Measurements from ENCODE around the gene KIF3C.

DNA sequence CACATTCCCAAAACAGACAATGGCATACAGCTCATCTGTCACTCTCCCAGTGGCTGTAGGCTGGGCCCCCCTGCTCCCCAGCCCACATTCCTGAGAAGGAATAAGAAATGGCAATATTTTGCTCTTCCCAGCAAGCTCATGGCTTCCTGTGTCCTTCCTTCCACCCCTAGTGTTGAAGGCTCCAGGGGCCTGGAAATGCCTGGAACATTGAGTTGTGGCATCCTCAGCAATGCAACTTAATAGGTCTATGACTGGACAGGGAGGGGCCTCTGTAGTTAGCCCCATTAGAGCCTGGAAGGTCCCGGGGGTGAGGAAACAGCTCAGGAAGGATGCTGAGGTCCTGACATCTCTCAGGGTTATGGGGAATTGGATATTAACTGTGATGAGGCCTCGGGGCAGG lies 3.3 kb downstream of the KIF3C start:
- TF ChIP-seq, protein P1, sequence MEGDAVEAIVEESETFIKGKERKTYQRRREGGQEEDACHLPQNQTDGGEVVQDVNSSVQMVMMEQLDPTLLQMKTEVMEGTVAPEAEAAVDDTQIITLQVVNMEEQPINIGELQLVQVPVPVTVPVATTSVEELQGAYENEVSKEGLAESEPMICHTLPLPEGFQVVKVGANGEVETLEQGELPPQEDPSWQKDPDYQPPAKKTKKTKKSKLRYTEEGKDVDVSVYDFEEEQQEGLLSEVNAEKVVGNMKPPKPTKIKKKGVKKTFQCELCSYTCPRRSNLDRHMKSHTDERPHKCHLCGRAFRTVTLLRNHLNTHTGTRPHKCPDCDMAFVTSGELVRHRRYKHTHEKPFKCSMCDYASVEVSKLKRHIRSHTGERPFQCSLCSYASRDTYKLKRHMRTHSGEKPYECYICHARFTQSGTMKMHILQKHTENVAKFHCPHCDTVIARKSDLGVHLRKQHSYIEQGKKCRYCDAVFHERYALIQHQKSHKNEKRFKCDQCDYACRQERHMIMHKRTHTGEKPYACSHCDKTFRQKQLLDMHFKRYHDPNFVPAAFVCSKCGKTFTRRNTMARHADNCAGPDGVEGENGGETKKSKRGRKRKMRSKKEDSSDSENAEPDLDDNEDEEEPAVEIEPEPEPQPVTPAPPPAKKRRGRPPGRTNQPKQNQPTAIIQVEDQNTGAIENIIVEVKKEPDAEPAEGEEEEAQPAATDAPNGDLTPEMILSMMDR (IDR thresholded peaks at IDR 0.05): no peak
- no peak for TF ChIP-seq POLR2A (IDR thresholded peaks at IDR 0.05)

Measured in thyroid gland (tissue), 4 donors.